ENCODE data around the gene MRPL38. TPM values are rescaled to one million over a fixed set of nuclear protein-coding genes. Genes with fewer than 3 reads are reported as not detected.
A peak's percentile ranks its signal among the peaks of the same experiment; 100 is the strongest.
"Not testable (repeated sequence)": the region's sequence is repeated elsewhere in the genome, so short reads cannot be mapped to it uniquely, and the experiment has no call there.

Gene MRPL38
- total RNA-seq, 1 donor from 2014 or later: 115 TPM

- DNase-seq (ENCODE audit: missing footprints) (no peak), ATAC-seq (no peak)
- intact Hi-C loops (cut with DNase I): loop anchor here (5.0 kb wide), 1 partner anchor 123 kb away; a partner anchor contains a TSS
Observed at GRCh38 chr17:75899767-75900468, 4.8 kb downstream of the MRPL38 start.

DNA sequence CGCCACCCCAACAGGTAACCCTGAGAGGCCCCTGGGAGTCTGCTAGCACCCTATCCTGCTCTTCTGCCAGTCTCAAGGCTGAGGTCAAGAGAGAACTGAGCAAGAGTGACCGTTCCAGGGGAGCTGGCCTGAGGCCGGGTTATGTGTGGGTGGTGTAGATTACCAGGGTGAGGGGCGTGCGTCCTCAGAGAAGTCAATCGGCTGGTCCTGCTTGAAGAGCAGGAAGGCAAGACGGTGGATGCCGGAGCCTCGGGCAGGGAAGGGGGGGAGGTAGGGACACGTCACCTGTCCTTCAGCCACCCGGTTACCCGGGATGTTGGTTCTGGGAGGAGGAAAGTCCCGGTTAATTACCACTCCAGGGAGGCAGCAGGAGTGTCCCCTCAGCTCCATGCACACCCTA lies 5.3 kb downstream of the MRPL38 start:
- ATAC-seq: no peak
- DNase-seq (ENCODE audit: missing footprints): no peak
- intact Hi-C loops (cut with DNase I): loop anchor here (5.0 kb wide), 1 partner anchor 122 kb away; a partner anchor contains a TSS

GRCh38 chr17:75898791-75899190 lies 5.9 kb downstream of the MRPL38 start:
- no peak for ATAC-seq
- intact Hi-C loops (cut with DNase I): loop anchor here (5.0 kb wide), 1 partner anchor 121 kb away; a partner anchor contains a TSS

DNA sequence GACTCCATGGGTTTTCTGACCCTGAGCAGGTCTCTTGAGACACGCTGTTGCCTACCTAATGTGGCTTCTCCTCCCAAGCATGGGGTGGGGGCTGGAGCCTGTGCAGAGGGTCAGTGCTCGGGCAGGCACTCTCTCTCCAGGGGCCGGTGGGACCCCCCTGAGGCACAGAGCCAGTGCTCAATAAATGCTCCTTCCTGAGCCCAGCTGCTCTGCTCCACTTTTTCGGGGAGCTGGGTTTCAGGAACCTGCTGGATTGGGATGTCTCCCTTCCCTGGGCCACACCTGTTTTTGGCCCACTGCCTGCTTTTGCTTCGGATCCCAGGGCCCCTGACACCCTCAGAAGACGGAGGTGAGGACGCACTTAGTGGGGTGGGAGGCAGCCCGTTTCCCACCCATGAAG lies 6.6 kb downstream of the MRPL38 start:
- ATAC-seq: no peak
- intact Hi-C loops (cut with DNase I): loop anchor here (5.0 kb wide), 1 partner anchor 121 kb away; a partner anchor contains a TSS
- no peak for DNase-seq (ENCODE audit: missing footprints)

More at GRCh38 chr17:75898791-75899190, 5.9 kb downstream of the MRPL38 start:
- no peak for DNase-seq (ENCODE audit: missing footprints)

GRCh38 chr17:75897160-75898019 lies 7.3 kb downstream of the MRPL38 start:
- no peak for DNase-seq (ENCODE audit: missing footprints)
- ATAC-seq: no peak
- intact Hi-C loops (cut with DNase I): loop anchor here (2.0 to 5.0 kb wide), 3 partner anchors 21 to 120 kb away; partner anchors contain the start of gene WBP2

- ATAC-seq: peak; percentile 88
- intact Hi-C loops (cut with DNase I): loop anchor here (2.0 to 5.0 kb wide), 3 partner anchors 20 to 119 kb away; partner anchors contain the start of gene WBP2
- peak; percentile 93 for DNase-seq (ENCODE audit: missing footprints)
Observed at GRCh38 chr17:75896415-75897159, 8.1 kb downstream of the MRPL38 start, which contains the start of gene TRIM65. Gene TRIM65, minus strand, starts transcription at chr17:75896951. Its CDS starts 14 bp downstream, at chr17:75896937.

- DNase-seq (ENCODE audit: missing footprints) (no peak), ATAC-seq (no peak)
- intact Hi-C loops (cut with DNase I): loop anchor here (2.0 to 5.0 kb wide), 3 partner anchors 19 to 118 kb away; partner anchors contain the start of gene WBP2
Observed at GRCh38 chr17:75895370-75896155, 9.1 kb downstream of the MRPL38 start.

GRCh38 chr17:75894049-75894733 lies 10.5 kb downstream of the MRPL38 start:
- intact Hi-C loops (cut with DNase I): loop anchor here (1.0 kb wide), 1 partner anchor 12 kb away; no protein-coding TSS in a partner anchor
- DNase-seq (ENCODE audit: missing footprints) (no peak), ATAC-seq (no peak)

DNA sequence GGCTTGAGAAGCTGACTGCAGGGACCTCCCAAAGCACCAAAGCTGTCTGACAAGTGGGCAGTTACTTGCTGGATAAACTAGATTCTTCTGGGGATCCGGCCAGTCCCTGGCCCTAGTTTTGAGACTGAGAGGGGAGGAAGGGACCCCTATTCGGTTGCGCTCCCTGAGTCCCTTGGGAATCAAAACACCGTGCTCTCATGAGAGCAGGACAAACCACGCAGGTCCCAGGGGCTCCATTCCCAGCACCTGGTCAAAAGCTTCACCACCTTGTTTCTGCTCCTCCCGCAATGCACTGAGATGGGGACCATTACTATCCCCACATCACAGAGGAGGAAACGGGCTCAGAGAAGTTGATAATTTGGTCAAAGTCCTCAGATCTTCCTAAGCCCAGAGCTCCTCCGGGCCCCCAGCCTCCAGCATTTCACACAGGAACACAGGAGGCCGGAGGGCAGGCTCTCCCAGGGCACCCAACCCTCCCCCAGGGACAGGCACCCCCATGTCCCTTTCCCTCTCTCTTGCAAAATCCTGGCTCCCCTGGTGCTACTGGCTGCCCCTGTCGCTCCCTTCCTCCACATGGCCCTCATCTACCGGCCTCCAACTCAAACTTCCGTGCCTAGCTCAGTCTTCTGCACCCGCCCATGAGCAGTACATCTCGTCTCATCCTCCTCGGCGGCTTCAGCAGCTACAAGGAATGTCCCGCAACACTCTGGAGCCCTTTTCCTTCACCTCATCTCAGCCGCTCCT lies 11.2 kb downstream of the MRPL38 start:
- no peak for ATAC-seq
- DNase-seq (ENCODE audit: missing footprints): no peak
- intact Hi-C loops (cut with DNase I): loop anchor here (1.0 kb wide), 1 partner anchor 11 kb away; no protein-coding TSS in a partner anchor

DNA sequence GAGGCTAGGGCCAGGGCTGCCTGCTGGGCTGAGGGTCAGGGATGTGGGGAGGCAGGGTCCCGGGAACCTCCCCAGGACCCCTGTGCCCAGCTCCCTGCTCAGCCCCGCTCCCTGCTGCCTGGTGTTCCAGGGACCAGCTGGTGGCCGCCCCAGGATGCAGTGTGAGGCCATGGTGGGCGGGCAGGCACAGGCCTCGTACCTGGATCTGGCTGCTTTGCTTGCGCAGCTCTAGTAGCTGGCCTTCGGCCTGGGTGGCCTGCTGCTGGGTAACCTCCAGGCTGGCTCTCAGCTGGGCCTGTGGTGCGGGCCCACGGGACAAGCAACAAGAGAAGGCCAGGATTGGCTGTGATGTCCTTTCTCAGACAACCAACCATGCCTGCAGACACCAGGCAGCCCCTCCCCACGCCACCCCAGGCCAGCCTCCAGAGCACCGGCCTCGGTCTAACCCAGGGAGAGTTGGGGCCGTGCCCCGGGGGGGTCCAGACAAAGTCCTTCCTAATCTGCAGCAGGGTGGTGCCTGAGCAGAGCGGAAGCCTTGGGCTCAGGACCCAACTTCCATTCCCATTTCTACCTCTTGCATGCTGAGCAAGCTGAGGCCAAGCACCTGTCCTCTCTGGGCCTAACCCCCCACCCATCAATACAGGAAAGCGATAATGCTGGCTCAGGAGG lies 12.0 kb downstream of the MRPL38 start:
- DNase-seq (ENCODE audit: missing footprints) (no peak), ATAC-seq (no peak)
- intact Hi-C loops (cut with DNase I): no loop called here

- intact Hi-C loops (cut with DNase I): no loop called here
- DNase-seq (ENCODE audit: missing footprints) (no peak), ATAC-seq (no peak)
Observed at GRCh38 chr17:75891605-75892555, 12.8 kb downstream of the MRPL38 start.

- ATAC-seq (no peak), DNase-seq (ENCODE audit: missing footprints) (no peak)
- intact Hi-C loops (cut with DNase I): no loop called here
Observed at GRCh38 chr17:75891022-75891604, 13.6 kb downstream of the MRPL38 start.

DNA sequence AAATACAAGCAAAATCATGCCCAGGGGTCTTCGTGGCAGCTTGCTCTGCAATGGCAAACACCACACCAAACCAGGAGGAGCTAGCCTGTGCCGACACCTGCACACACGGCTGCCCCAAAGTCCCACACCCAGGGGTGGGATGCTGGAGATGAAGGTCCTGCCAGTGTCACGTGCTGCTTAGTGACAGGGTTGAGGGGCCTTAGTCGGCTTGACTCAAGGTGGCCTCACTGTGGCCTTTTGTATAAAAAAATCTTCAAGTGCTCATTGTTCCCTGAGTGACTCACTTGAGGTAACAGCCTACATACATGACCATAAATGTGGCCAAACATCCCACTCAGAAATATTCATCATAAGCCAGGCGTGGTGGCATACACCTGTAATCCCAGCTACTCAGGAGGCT lies 15.2 kb downstream of the MRPL38 start:
- DNase-seq (ENCODE audit: missing footprints) (no peak), ATAC-seq (no peak)
- intact Hi-C loops (cut with DNase I): no loop called here

GRCh38 chr17:75888484-75888883 lies 16.2 kb downstream of the MRPL38 start:
- ATAC-seq (no peak), DNase-seq (ENCODE audit: missing footprints) (no peak)
- intact Hi-C loops (cut with DNase I): no loop called here

GRCh38 chr17:75885860-75886259 lies 18.8 kb downstream of the MRPL38 start:
- DNase-seq (ENCODE audit: missing footprints); ATAC-seq; intact Hi-C loops (cut with DNase I): not testable (repeated sequence)

Measured in Right ventricle myocardium inferior (tissue), 1 donor.